ENCODE results near the gene YIPF3. TPM values are rescaled to one million over a fixed set of nuclear protein-coding genes. Genes with fewer than 3 reads are reported as not detected.
A peak's percentile ranks its signal among the peaks of the same experiment; 100 is the strongest.

Gene YIPF3
- total RNA-seq, 1 experiment from 2014 or later: 65.1 TPM

GRCh38 chr6:43489277-43490072 lies 27.3 kb downstream of the YIPF3 start:
- peaks cover 25% of the 10 kb centered on the region for H3K36me3 Mint-ChIP-seq (ENCODE audit: insufficient read depth, unreplicated experiment)
- no peaks in the 10 kb centered on the region for H3K27me3 Mint-ChIP-seq (ENCODE audit: insufficient read depth, unreplicated experiment)
- CTCF ChIA-PET: interaction anchor here (0.6 to 1.1 kb wide), 4 partner anchors 13 to 598 kb away, joined by 3 to 5 read pairs (median 4); partner anchors contain the start of gene TJAP1
- H3K27ac Mint-ChIP-seq (ENCODE audit: low read depth, unreplicated experiment): peak overlapping the region; percentile 58
- POLR2A ChIA-PET: interaction anchor here (0.6 to 3.6 kb wide), 3 partner anchors 8 to 27 kb away, joined by 3 to 10 read pairs (median 3); partner anchors contain the start of genes POLR1C and YIPF3
- H3K4me3 Mint-ChIP-seq (ENCODE audit: unreplicated experiment): no peak overlapping the region
- DNase-seq (ENCODE audit: unreplicated experiment): no peak
- H3K4me1 Mint-ChIP-seq (ENCODE audit: insufficient read depth, unreplicated experiment): peaks cover 37% of the 10 kb centered on the region
- intact Hi-C loops (cut with micrococcal nuclease): no loop called here
- BruUV-seq (replicated peaks): no TSS peak
- no peaks in the 10 kb centered on the region for H3K9me3 Mint-ChIP-seq (ENCODE audit: unreplicated experiment)
- no peak for TF ChIP-seq CTCF (IDR thresholded peaks at IDR 0.05; ENCODE audit: unreplicated experiment)

- Mint-ChIP-seq H3K9me3 (ENCODE audit: unreplicated experiment) (no peaks in the 10 kb centered on the region), H3K27ac (ENCODE audit: low read depth, unreplicated experiment) (peak overlapping the region; percentile 39), H3K4me1 (ENCODE audit: insufficient read depth, unreplicated experiment) (peaks cover 31% of the 10 kb centered on the region), H3K27me3 (ENCODE audit: insufficient read depth, unreplicated experiment) (no peaks in the 10 kb centered on the region), H3K36me3 (ENCODE audit: insufficient read depth, unreplicated experiment) (peaks cover 25% of the 10 kb centered on the region), H3K4me3 (ENCODE audit: unreplicated experiment) (no peak overlapping the region)
- CTCF ChIA-PET: interaction anchor here (0.6 to 1.1 kb wide), 2 partner anchors 12 to 32 kb away, joined by 3 to 4 read pairs; partner anchors contain the start of gene TJAP1
- DNase-seq (ENCODE audit: unreplicated experiment): no peak
- POLR2A ChIA-PET: interaction anchor here (0.6 kb wide), 1 partner anchor 9 kb away, joined by 3 read pairs; no protein-coding TSS in a partner anchor
- intact Hi-C loops (cut with micrococcal nuclease): no loop called here
- BruUV-seq (replicated peaks): no TSS peak
- TF ChIP-seq CTCF (IDR thresholded peaks at IDR 0.05; ENCODE audit: unreplicated experiment): no peak
Observed at GRCh38 chr6:43488667-43489276, 28.0 kb downstream of the YIPF3 start.

GRCh38 chr6:43481591-43482236 lies 35.0 kb downstream of the YIPF3 start:
- intact Hi-C loops (cut with micrococcal nuclease): loop anchor here (2.0 kb wide), 1 partner anchor 15 kb away; no protein-coding TSS in a partner anchor
- H3K27me3 Mint-ChIP-seq (ENCODE audit: insufficient read depth, unreplicated experiment): no peaks in the 10 kb centered on the region
- H3K4me1 Mint-ChIP-seq (ENCODE audit: insufficient read depth, unreplicated experiment): peaks cover 27% of the 10 kb centered on the region
- H3K27ac Mint-ChIP-seq (ENCODE audit: low read depth, unreplicated experiment): peak overlapping the region; percentile 85
- no peaks in the 10 kb centered on the region for H3K9me3 Mint-ChIP-seq (ENCODE audit: unreplicated experiment)
- peak; percentile 86 for DNase-seq (ENCODE audit: unreplicated experiment)
- CTCF ChIA-PET: interaction anchor here (1.0 to 4.2 kb wide), 3 partner anchors 14 to 25 kb away, joined by 8 to 36 read pairs (median 13); no protein-coding TSS in a partner anchor
- BruUV-seq (replicated peaks): no TSS peak
- H3K36me3 Mint-ChIP-seq (ENCODE audit: insufficient read depth, unreplicated experiment): peaks cover 46% of the 10 kb centered on the region
- H3K4me3 Mint-ChIP-seq (ENCODE audit: unreplicated experiment): peak overlapping the region; percentile 54
- POLR2A ChIA-PET: interaction anchor here (1.0 to 11.7 kb wide), 4 partner anchors 13 to 54 kb away, joined by 3 to 209 read pairs (median 6); partner anchors contain the start of gene ABCC10
- no peak for TF ChIP-seq CTCF (IDR thresholded peaks at IDR 0.05; ENCODE audit: unreplicated experiment)
